Measurements from ENCODE around the gene CD2. TPM values are rescaled to one million over a fixed set of nuclear protein-coding genes. Genes with fewer than 3 reads are reported as not detected.
"Not testable (repeated sequence)": the region's sequence is repeated elsewhere in the genome, so short reads cannot be mapped to it uniquely, and the experiment has no call there.

CD2 gene
- total RNA-seq, 1 experiment from 2014 or later, result not detected

DNA sequence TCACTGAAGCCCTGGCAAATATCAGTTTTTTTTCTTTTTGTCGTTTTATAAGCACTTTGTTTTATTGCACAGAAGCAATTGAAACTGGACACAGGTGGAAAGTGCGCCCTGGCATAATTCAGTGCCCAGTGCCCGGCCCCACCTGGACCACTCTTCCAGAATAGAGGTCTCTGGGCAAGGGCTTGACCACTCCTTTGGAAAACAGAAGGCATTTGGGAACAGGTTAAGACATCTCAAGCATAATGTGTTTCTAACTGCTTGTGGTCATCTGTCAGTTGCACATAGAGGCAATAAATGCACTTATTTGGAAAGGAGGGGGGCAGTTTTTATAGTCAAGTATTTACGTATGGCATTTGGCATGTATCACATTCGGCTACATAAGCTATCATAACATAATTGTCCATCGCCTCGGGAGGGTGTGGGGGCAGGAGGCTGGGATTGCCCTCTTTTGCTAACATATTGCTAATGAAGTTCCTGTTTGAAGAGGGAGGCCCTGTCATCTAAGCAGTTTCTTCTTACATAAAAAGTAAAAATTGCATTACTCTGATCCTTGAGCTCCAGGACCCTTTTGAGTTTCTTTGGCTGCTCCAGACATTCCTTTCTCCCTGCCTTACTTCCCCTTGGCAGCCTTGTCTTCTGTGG is 14.7 kb upstream of the CD2 start:
- no peak overlapping the region for H3K4me3 ChIP-seq (ENCODE audit: insufficient read depth, low read depth, low read length)
- DNase-seq, result no peak
- H3K27me3 ChIP-seq (ENCODE audit: control insufficient read depth, insufficient read depth, low read length), result no peaks in the 10 kb centered on the region
- H3K36me3 ChIP-seq (replicated peaks; ENCODE audit: control insufficient read depth, insufficient read depth, low read length), result no peaks in the 10 kb centered on the region

DNA sequence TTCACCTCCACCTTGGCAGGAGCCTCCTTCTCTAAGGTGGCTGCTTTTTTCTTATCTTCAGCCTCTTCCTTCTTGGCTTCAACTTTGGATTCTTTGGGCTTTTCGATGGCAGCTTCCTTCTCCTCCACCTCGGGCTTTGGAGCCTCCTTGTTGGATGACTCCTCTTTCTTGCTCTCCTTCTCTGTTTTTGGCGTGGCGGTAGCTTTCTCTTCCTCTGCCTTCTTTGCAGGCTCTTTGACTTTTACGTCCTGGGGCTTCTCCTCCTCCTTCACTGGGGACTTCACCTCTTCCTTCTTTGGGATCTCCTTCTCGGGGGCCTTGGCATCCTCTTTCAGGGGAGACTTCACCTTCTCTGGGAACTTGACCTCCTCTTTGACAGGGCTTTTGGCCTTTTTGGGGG is 13.9 kb upstream of the CD2 start:
- Histone ChIP-seq H3K36me3 (replicated peaks; ENCODE audit: control insufficient read depth, insufficient read depth, low read length) (no peaks in the 10 kb centered on the region), H3K27me3 (ENCODE audit: control insufficient read depth, insufficient read depth, low read length) (no peaks in the 10 kb centered on the region), H3K4me3 (ENCODE audit: insufficient read depth, low read depth, low read length) (no peak overlapping the region)
- DNase-seq, result no peak

DNA sequence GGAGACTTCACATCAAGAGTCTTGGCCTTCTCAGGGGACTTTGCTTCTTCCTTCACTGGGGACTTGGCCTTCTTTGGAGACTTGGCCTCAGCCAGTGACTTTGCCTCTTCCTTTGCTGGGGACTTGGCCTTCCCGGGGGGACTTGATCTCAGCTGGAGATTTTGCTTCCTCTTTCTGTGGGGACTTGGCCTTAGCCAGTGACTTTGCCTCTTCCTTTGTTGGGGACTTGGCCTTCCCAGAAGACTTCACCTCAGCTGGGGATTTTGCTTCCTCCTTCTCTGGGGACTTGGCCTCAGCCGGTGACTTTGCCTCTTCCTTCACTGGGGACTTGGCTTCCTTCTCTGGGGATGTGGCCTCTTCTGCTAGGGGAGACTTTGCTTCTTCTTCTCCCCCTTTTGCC is 13.5 kb upstream of the CD2 start:
- no peaks in the 10 kb centered on the region for H3K27me3 ChIP-seq (ENCODE audit: control insufficient read depth, insufficient read depth, low read length)
- no peak for DNase-seq
- no peaks in the 10 kb centered on the region for H3K36me3 ChIP-seq (replicated peaks; ENCODE audit: control insufficient read depth, insufficient read depth, low read length)

GRCh38 chr1:116741836-116742565 is 12.2 kb upstream of the CD2 start:
- H3K36me3 ChIP-seq (replicated peaks; ENCODE audit: control insufficient read depth, insufficient read depth, low read length), result no peaks in the 10 kb centered on the region
- H3K4me3 ChIP-seq (ENCODE audit: insufficient read depth, low read depth, low read length), result no peak overlapping the region
- no peak for DNase-seq
- H3K27me3 ChIP-seq (ENCODE audit: control insufficient read depth, insufficient read depth, low read length), result no peaks in the 10 kb centered on the region

More for the DNA sequence above, 13.5 kb upstream of the CD2 start:
- no peak overlapping the region for H3K4me3 ChIP-seq (ENCODE audit: insufficient read depth, low read depth, low read length)

DNA sequence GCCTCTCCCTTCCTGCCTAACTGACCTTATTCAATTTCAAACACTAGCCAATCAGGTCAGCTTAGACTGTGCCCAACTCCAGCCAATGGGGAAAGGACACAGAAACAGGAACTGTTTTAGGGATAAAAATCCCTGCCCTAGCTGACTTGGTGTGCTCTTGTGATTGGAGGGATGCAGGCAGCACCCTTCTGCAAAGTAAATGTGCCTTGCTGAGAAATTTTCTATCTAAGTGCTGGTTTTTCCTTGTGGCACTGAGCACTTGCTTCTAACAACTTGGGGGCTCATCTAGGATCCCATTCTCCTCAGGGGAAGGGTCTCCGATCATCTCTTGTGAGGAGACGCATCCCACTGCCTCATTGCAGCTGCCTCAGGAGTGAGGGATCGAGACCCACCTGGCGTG is 10.7 kb upstream of the CD2 start:
- H3K4me3 ChIP-seq (ENCODE audit: insufficient read depth, low read depth, low read length), result no peak overlapping the region
- H3K27me3 ChIP-seq (ENCODE audit: control insufficient read depth, insufficient read depth, low read length), result no peaks in the 10 kb centered on the region
- no peak for DNase-seq
- H3K36me3 ChIP-seq (replicated peaks; ENCODE audit: control insufficient read depth, insufficient read depth, low read length), result no peaks in the 10 kb centered on the region

DNA sequence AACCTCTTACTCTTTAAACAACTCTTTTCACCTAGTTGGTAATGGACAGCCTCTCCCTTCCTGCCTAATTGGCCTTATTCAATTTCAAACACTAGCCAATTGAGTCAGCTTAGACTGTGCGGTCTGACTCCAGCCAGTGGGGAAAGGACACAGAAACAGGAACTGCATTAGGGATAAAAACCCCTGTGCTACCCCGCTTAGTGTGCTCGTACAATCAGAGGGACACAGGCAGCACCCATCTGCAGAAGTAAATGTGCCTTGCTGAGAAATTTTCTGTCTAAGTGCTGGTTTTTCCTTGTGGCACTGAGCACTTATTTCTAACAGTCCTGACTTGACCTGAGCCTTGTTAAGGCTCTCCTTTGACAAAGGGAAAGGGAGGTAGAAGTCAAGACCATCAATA is 6.0 kb upstream of the CD2 start:
- DNase-seq, result no peak
- H3K36me3 ChIP-seq (replicated peaks; ENCODE audit: control insufficient read depth, insufficient read depth, low read length), result no peaks in the 10 kb centered on the region
- no peaks in the 10 kb centered on the region for H3K27me3 ChIP-seq (ENCODE audit: control insufficient read depth, insufficient read depth, low read length)
- H3K4me3 ChIP-seq (ENCODE audit: insufficient read depth, low read depth, low read length), result no peak overlapping the region

- no peak overlapping the region for H3K4me3 ChIP-seq (ENCODE audit: insufficient read depth, low read depth, low read length)
- H3K27me3 ChIP-seq (ENCODE audit: control insufficient read depth, insufficient read depth, low read length), result no peaks in the 10 kb centered on the region
- no peaks in the 10 kb centered on the region for H3K36me3 ChIP-seq (replicated peaks; ENCODE audit: control insufficient read depth, insufficient read depth, low read length)
- no peak for DNase-seq
Observed at GRCh38 chr1:116751146-116751545, 3.1 kb upstream of the CD2 start.

- no peak for DNase-seq
- Histone ChIP-seq H3K4me3 (ENCODE audit: insufficient read depth, low read depth, low read length) (no peak overlapping the region), H3K36me3 (replicated peaks; ENCODE audit: control insufficient read depth, insufficient read depth, low read length) (no peaks in the 10 kb centered on the region), H3K27me3 (ENCODE audit: control insufficient read depth, insufficient read depth, low read length) (no peaks in the 10 kb centered on the region)
Observed at GRCh38 chr1:116751621-116752020, 2.6 kb upstream of the CD2 start.

- Histone ChIP-seq H3K4me3 (ENCODE audit: insufficient read depth, low read depth, low read length) (no peak overlapping the region), H3K36me3 (replicated peaks; ENCODE audit: control insufficient read depth, insufficient read depth, low read length) (no peaks in the 10 kb centered on the region), H3K27me3 (ENCODE audit: control insufficient read depth, insufficient read depth, low read length) (no peaks in the 10 kb centered on the region)
- no peak for DNase-seq
Observed at GRCh38 chr1:116753312-116753711, 918 bp upstream of the CD2 start.

DNA sequence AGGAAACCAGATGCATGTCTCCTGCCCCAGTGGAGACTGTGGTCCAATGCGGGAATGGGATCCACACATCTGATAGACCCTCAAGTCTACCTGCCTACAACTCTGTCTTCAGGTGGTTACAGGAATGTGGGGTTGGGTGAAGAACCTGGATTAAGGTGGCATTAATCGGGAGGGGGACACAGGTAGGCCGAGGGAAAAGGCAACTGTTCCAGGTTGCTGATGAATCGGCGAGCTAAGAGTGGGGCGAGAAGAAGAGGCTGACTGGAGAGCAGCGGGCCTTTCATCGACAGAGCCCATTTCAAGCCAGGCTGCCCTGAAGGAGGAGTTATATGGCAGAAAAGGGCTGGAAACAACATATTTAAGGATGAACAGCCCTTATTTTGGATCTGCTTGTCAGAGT is 836 bp downstream of the CD2 start:
- Histone ChIP-seq H3K27me3 (ENCODE audit: control insufficient read depth, insufficient read depth, low read length) (no peaks in the 10 kb centered on the region), H3K36me3 (replicated peaks; ENCODE audit: control insufficient read depth, insufficient read depth, low read length) (no peaks in the 10 kb centered on the region), H3K4me3 (ENCODE audit: insufficient read depth, low read depth, low read length) (no peak overlapping the region)
- no peak for DNase-seq

GRCh38 chr1:116755681-116756080 is 1.5 kb downstream of the CD2 start:
- no peak overlapping the region for H3K4me3 ChIP-seq (ENCODE audit: insufficient read depth, low read depth, low read length)
- no peaks in the 10 kb centered on the region for H3K36me3 ChIP-seq (replicated peaks; ENCODE audit: control insufficient read depth, insufficient read depth, low read length)
- DNase-seq, result no peak
- H3K27me3 ChIP-seq (ENCODE audit: control insufficient read depth, insufficient read depth, low read length), result no peaks in the 10 kb centered on the region

- H3K4me3 ChIP-seq (ENCODE audit: insufficient read depth, low read depth, low read length); H3K27me3 ChIP-seq (ENCODE audit: control insufficient read depth, insufficient read depth, low read length); DNase-seq; H3K36me3 ChIP-seq (replicated peaks; ENCODE audit: control insufficient read depth, insufficient read depth, low read length): not testable (repeated sequence)
Observed at GRCh38 chr1:116756092-116756491, 1.9 kb downstream of the CD2 start.

GRCh38 chr1:116758456-116758815 is 4.2 kb downstream of the CD2 start:
- not testable (repeated sequence) for H3K27me3 ChIP-seq (ENCODE audit: control insufficient read depth, insufficient read depth, low read length); DNase-seq; H3K36me3 ChIP-seq (replicated peaks; ENCODE audit: control insufficient read depth, insufficient read depth, low read length); H3K4me3 ChIP-seq (ENCODE audit: insufficient read depth, low read depth, low read length)

- DNase-seq, result no peak
Observed at GRCh38 chr1:116759636-116760035, 5.4 kb downstream of the CD2 start.

DNA sequence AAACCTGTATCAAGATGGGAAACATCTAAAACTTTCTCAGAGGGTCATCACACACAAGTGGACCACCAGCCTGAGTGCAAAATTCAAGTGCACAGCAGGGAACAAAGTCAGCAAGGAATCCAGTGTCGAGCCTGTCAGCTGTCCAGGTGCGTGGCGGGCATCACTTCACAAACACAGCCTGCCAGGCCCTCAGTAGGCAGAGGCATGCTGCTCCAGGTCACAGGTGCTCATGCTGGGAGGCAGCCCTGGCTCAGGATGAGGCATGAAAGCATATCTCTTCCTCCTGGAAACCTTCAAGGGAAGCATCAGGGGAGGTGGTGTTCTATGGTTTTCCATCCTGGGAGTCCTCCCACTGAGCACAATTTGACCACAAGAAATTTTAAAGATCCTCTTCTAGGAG is 6.3 kb downstream of the CD2 start:
- Histone ChIP-seq H3K27me3 (ENCODE audit: control insufficient read depth, insufficient read depth, low read length) (no peaks in the 10 kb centered on the region), H3K4me3 (ENCODE audit: insufficient read depth, low read depth, low read length) (no peak overlapping the region), H3K36me3 (replicated peaks; ENCODE audit: control insufficient read depth, insufficient read depth, low read length) (no peaks in the 10 kb centered on the region)
- DNase-seq, result no peak

More at GRCh38 chr1:116759636-116760035, 5.4 kb downstream of the CD2 start:
- H3K27me3 ChIP-seq (ENCODE audit: control insufficient read depth, insufficient read depth, low read length), result no peaks in the 10 kb centered on the region
- no peaks in the 10 kb centered on the region for H3K36me3 ChIP-seq (replicated peaks; ENCODE audit: control insufficient read depth, insufficient read depth, low read length)
- H3K4me3 ChIP-seq (ENCODE audit: insufficient read depth, low read depth, low read length), result no peak overlapping the region
